Adrenal gland (tissue), 12 donors: ENCODE data around the gene EGLN1. TPM values are rescaled to one million over a fixed set of nuclear protein-coding genes. Genes with fewer than 3 reads are reported as not detected.
"Not testable (repeated sequence)": the region's sequence is repeated elsewhere in the genome, so short reads cannot be mapped to it uniquely, and the experiment has no call there.

Source experiments
- DNase-seq, 7 donors: peaks; one replicate each; pipeline ENCODE4 v3.0.0-alpha.2; 2019 to 2020
- H3K27ac ChIP-seq, 5 donors: fragments of 200-600 bp; sonication (generic) in 4 of 5; 1 replicate in 3 of 5; 2 replicates in 2 of 5; pipeline versions ENCODE4 v1.5.1 to v1.8.0; 2016 to 2020; ENCODE audit warnings: mild to moderate bottlenecking in 1 of 5
- H3K27me3 ChIP-seq: fragments of 200-600 bp; 2 replicates; pipeline ENCODE4 v1.8.0; 2021
- H3K36me3 ChIP-seq, 2 donors: fragments of 200-600 bp; replicated peaks in 1 of 2; 1 replicate in 1 of 2; 2 replicates in 1 of 2; pipeline versions ENCODE4 v1.5.1 to v1.8.0; 2018 to 2022
- H3K4me1 ChIP-seq, 2 donors: fragments of 200-600 bp; replicated peaks in 1 of 2; 1 replicate in 1 of 2; 2 replicates in 1 of 2; pipeline versions ENCODE4 v1.5.1 to v1.8.0; 2018 to 2021
- H3K4me3 ChIP-seq, 4 donors: fragments of 200-600 bp; sonication (generic) in 3 of 4; one replicate each; pipeline ENCODE4 v1.5.1; 2016 to 2018
- H3K9me3 ChIP-seq, 3 donors: fragments of 200-600 bp; sonication (generic) in 1 of 3; replicated peaks in 1 of 3; 1 replicate in 2 of 3; 2 replicates in 1 of 3; pipeline versions ENCODE4 v1.5.1 to v1.8.0; 2016 to 2021
- POLR2A ChIP-seq, 2 donors: fragments of 450-650 bp; IDR thresholded peaks; one replicate each; pipeline ENCODE4 v1.6.1; 2017; ENCODE audit warnings: antibody characterized with exemption in 2 of 2, mild to moderate bottlenecking in 2 of 2, moderate library complexity in 1 of 2
- WGBS, 4 donors: extraction: QIAGEN DNeasy Blood & Tissue Kit in 2 of 4; methylation state at CpG; one replicate each; pipeline versions ENCODE4 v1.1.5 to v1.1.7; 2013 to 2017; 5-methylcytosine and 5-hydroxymethylcytosine counted together
- intact Hi-C, 2 donors: fragments of 100-400 bp; cut with DNase I; formaldehyde crosslinking; loops; one replicate each; pipeline versions ENCODE4 v1.14.1 to v1.15.0; 2022 to 2023
- polyA plus RNA-seq, 3 donors: library from polyadenylated mRNA; stranded (reverse); fragments of 200-250 nt in 2 of 3; fragments of 350-450 nt in 1 of 3; fragmentation: Illumina TruSeq in 1 of 3; extraction: RNeasy Lipid Tissue Mini Kit (QIAGEN cat#74804) in 1 of 3; gene quantifications; one replicate each; pipeline ENCODE4 v1.2.3, GENCODE V29; 2013 to 2014
- total RNA-seq, 9 donors: library from RNA; depleted of rRNA in 4 of 9; stranded (reverse); fragments of >200 nt in 4 of 9; fragments of 120-200 nt in 1 of 9; fragmentation: NEBNext Ultra II Directional in 1 of 9; extraction: Animal tissue kit (Norgen Biotek cat#: 25700) in 1 of 9; gene quantifications; one replicate each; pipeline versions ENCODE4 v1.1.0 to v1.2.4, GENCODE V29; 2013 to 2023
- TF ChIP-seq, protein P1 (sequence below), 6 experiments: fragments of 450-650 bp in 4 of 6; fragments of 200-600 bp in 2 of 6; sonication (generic) in 1 of 6; IDR thresholded peaks; 1 replicate in 5 of 6; 2 replicates in 1 of 6; pipeline versions ENCODE4 v1.5.1 to v1.8.0; 2016 to 2021; ENCODE audit warnings: antibody characterized with exemption in 6 of 6, mild to moderate bottlenecking in 2 of 6, moderate library complexity in 1 of 6
- donor health status: healthy with polysubstance abuse.
- donor health status: Bipolar disorder and iron deficiency.
- donor health status: DM: yes; HTN: yes; CAD: no.
- donor health status: DM: no; HTN: no; CAD: no.
- donor health status: DM: no; HTN: no; CAD: no.
- donor health status: DM: yes; HTN: yes; CAD: no.

EGLN1 gene
- total and polyA plus RNA-seq, 12 donors = 7.9 to 75.6 (median 49.2) TPM

DNA sequence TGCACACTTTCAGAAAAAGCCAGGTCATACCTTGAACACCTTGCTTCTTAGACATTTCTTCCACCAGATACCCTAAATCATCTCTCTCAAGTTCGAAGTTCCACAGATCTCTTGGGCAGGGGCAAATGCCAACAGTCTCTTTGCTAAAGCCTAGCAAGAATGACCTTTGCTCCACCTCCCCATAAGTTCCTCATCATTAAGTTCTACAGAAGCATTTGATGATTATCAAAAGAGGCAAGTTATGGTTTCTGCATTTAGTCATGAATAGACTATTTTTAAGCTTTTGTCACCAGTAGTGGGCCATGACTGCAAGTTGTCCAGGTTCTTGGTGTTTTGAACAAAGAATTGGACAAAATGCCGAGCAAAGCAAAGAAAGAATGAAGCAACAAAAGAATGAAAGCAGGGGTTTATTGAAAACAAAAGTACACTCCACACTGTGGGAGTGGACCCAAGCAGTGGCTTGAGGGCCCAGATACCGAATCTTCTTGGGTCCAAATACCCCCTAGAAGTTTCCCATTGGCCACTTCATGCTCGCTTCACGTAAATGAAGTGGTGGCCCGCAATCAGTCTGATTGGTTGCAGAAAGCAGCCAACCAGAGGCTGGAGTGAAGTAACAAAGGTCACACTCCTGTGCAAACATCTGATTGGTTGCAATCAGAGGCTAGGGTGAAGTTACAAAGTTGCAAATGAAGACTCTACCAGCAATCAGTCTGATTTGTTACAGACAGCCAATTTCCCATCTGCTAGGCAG lies 9.8 kb upstream of the EGLN1 start:
- H3K27me3 ChIP-seq = no peaks in the 10 kb centered on the region

DNA sequence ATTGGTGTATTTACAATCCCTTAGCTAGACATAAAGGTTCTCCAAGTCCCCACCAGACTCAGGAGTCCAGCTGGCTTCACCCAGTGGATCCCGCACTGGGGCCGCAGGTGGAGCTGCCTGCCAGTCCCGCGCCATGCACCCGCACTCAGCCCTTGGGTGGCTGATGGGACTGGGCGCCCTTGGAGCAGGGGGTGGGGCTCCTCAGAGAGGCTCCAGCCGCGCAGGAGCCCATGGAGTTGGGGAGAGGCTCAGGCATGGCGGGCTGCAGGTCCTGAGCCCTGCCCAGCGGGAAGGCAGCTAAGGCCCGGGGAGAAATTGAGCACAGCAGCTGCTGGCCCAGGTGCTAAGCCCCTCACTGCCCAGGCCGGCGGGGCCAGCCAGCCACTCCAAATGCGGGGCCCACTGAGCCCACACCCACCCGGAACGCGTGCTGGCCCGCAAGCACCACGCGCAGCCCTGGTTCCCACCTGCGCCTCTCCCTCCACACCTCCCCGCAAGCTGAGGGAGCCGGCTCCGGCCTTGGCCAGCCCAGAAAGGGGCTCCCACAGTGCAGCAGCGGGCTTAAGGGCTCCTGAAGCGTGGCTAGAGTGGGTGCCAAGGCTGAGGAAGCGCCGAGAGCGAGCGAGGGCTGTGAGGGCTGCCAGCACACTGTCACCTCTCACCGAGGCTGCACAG lies 8.7 kb upstream of the EGLN1 start:
- DNase-seq, H3K4me3 ChIP-seq, H3K27me3 ChIP-seq, H3K27ac ChIP-seq, H3K4me1 ChIP-seq, H3K9me3 ChIP-seq, intact Hi-C loops, H3K36me3 ChIP-seq: not testable (repeated sequence)
- 90 to 96% (median 94%) methylated on average over 4 to 31 of the region's 31 CpGs for WGBS, 4 donors

More for the DNA sequence above, 9.8 kb upstream of the EGLN1 start:
- DNase-seq = no peak
- WGBS, 4 donors = 91 to 95% (median 91%) methylated on average over 6 of the region's 6 CpGs
- Histone ChIP-seq H3K4me3 (no peak overlapping the region), H3K27ac (no peak overlapping the region), H3K36me3 (no peaks in the 10 kb centered on the region), H3K9me3 (no peaks in the 10 kb centered on the region), H3K4me1 (no peaks in the 10 kb centered on the region)
- TF ChIP-seq, protein P1, sequence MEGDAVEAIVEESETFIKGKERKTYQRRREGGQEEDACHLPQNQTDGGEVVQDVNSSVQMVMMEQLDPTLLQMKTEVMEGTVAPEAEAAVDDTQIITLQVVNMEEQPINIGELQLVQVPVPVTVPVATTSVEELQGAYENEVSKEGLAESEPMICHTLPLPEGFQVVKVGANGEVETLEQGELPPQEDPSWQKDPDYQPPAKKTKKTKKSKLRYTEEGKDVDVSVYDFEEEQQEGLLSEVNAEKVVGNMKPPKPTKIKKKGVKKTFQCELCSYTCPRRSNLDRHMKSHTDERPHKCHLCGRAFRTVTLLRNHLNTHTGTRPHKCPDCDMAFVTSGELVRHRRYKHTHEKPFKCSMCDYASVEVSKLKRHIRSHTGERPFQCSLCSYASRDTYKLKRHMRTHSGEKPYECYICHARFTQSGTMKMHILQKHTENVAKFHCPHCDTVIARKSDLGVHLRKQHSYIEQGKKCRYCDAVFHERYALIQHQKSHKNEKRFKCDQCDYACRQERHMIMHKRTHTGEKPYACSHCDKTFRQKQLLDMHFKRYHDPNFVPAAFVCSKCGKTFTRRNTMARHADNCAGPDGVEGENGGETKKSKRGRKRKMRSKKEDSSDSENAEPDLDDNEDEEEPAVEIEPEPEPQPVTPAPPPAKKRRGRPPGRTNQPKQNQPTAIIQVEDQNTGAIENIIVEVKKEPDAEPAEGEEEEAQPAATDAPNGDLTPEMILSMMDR (IDR thresholded peaks at IDR 0.05) = no peak
- intact Hi-C loops = no loop called here

DNA sequence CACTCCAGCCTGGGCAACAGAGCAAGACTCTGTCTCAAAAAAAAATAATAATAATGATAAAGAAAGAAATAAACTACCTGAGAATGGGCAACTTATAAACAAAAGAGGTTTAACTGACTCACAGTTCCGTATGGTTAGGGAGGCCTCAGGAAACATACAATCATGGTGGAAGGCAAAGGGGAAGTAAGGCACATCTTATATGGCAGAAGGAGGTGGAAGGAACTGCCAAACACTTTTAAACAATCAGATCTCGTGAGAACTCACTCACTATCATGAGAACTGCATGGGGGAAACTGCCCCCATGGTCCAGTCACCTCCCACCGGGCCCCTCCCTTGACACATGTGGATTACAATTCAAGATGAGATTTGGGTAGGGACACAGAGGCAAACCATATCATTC lies 6.3 kb upstream of the EGLN1 start:
- intact Hi-C loops = loop anchor here (10.0 kb wide), 2 partner anchors 64 to 106 kb away; no protein-coding TSS in a partner anchor
- no peak for DNase-seq
- 74 to 89% (median 82%) methylated on average over 3 of the region's 3 CpGs for WGBS, 4 donors
- Histone ChIP-seq H3K27me3 (no peaks in the 10 kb centered on the region), H3K9me3 (no peaks in the 10 kb centered on the region), H3K27ac (no peak overlapping the region), H3K4me3 (no peak overlapping the region), H3K36me3 (no peaks in the 10 kb centered on the region), H3K4me1 (peaks cover 3 to 16% of the 10 kb centered on the region in 2 donors)
- TF ChIP-seq, protein P1 (IDR thresholded peaks at IDR 0.05) = no peak

DNA sequence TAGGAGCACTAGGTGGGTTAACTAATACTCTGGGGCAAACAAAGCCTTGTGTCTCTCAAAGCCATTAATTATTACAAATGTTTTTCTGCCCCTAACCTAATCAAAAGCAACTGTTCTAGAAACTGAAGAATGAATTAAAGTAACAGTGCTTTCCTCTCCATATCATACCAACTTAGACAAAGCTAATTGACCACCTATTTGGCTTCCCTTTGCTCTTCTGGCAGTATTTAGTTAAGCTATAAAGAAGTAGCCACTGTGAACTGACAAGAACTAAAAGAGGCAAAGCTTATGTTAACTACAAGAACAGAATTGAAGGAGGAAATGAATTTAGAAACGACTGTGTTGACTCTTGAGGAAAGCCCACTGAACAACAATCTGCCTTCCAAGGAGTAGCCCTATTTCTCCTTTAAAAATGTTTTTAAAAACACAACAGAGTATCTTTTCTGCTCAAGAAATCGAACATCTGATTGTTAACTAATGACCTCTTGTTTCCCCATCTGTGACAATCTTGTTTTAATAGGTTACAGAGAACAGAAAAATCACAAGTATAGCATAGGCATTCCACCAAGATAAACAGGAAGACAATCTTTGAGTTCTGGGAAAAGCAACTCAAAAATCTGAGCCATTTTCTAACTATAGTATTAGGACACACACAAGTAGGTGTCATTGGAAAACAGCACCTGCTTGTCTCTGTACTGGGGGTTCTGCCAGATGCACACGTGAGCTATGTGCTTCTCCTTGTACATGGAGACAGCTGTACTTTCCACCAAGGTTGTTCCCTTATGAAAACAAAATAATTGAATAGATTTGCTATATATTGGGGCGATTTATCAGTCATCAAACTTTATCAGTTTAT lies 3.1 kb upstream of the EGLN1 start:
- no peaks in the 10 kb centered on the region for H3K9me3 ChIP-seq
- H3K27ac ChIP-seq = peak overlapping the region in 2 of 5 donors; percentile 10 to 53
- no peaks in the 10 kb centered on the region for H3K27me3 ChIP-seq
- no peak for DNase-seq
- TF ChIP-seq POLR2A (IDR thresholded peaks at IDR 0.05) = no peak
- TF ChIP-seq, protein P1 (IDR thresholded peaks at IDR 0.05) = no peak
- 49 to 54% (median 50%) methylated on average over 4 of the region's 4 CpGs for WGBS, 4 donors
- no peak overlapping the region for H3K4me3 ChIP-seq
- H3K36me3 ChIP-seq = no peaks in the 10 kb centered on the region
- H3K4me1 ChIP-seq = peaks cover 9 to 22% of the 10 kb centered on the region in 2 donors
- intact Hi-C loops = loop anchor here (5.0 to 10.0 kb wide), 3 partner anchors 60 to 110 kb away; no protein-coding TSS in a partner anchor
